ENCODE data around the gene SLC36A2.

GRCh38 chr5:151278845-151279244 is 68.5 kb downstream of the SLC36A2 start:
- no peak for TF ChIP-seq EZH2 (optimal IDR thresholded peaks at IDR 0.05; ENCODE audit: low read depth, low read length)
- TF ChIP-seq EZH2phosphoT487 (IDR thresholded peaks at IDR 0.05; ENCODE audit: low read length): no peak
- no peak for TF ChIP-seq CTCF (IDR thresholded peaks at IDR 0.05; ENCODE audit: low read length)

All from MM.1S (cell line).